GM21619 (cell line): Measurements from ENCODE around the gene OTUB2.

Source experiments
- ATAC-seq: cut with Tn5 transposase; IDR thresholded peaks from one replicate; pipeline ENCODE4 v1.9.1; 2021; ENCODE audit not compliant: unreplicated experiment

Gene OTUB2

DNA sequence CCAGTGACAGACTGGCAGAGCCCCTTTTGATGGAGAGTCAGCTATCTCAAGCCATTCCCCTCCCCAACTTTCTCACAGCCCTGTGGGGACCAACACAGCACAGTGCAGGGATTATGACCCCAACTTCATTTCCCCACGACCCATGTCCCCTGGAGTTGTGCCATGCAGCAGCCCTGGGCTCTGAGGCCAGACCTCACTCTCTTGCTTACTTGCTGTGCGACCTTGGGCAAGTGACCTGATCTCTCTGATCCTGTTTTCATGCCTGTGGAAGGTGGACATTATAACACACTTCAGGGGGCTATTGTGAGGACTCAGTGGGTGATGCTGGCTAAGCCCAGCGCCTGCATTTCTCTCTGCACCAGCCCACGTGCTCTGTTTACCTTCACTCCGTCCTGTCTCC lies 14.1 kb downstream of the OTUB2 start:
- no peak for ATAC-seq

DNA sequence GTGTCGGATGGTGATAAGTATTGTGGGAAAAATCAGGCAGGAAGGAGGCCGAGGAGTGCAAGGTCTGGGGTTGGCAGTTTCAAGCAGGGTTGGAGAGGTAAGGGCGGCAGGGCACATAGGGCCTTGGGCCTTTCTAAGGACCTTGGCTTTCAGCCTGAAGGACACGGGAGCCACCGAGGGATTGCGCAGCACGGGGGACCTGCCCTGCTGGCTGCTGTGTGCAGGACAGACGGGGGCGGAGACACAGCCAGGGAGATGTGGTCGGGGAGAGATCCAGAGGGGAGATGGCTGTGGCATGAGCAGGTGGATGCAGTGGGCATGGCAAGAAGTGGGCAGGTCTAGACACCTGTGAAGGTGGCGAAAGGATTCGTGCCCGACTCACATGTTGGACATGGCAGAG lies 14.7 kb downstream of the OTUB2 start:
- no peak for ATAC-seq

- ATAC-seq = no peak
These were observed 15.6 kb downstream of the OTUB2 start for GRCh38 chr14:94041551-94042346.

- ATAC-seq = no peak
These were observed 16.4 kb downstream of the OTUB2 start for GRCh38 chr14:94042433-94043091.

- ATAC-seq = no peak
These were observed 17.1 kb downstream of the OTUB2 start for GRCh38 chr14:94043111-94043755.

- ATAC-seq = no peak
These were observed 17.8 kb downstream of the OTUB2 start for GRCh38 chr14:94043756-94044475.

- ATAC-seq = no peak
These were observed 18.4 kb downstream of the OTUB2 start for GRCh38 chr14:94044476-94045091.

- ATAC-seq = no peak
These were observed 19.0 kb downstream of the OTUB2 start for GRCh38 chr14:94045101-94045500.

- ATAC-seq = no peak
These were observed 19.6 kb downstream of the OTUB2 start for GRCh38 chr14:94045563-94046345.

DNA sequence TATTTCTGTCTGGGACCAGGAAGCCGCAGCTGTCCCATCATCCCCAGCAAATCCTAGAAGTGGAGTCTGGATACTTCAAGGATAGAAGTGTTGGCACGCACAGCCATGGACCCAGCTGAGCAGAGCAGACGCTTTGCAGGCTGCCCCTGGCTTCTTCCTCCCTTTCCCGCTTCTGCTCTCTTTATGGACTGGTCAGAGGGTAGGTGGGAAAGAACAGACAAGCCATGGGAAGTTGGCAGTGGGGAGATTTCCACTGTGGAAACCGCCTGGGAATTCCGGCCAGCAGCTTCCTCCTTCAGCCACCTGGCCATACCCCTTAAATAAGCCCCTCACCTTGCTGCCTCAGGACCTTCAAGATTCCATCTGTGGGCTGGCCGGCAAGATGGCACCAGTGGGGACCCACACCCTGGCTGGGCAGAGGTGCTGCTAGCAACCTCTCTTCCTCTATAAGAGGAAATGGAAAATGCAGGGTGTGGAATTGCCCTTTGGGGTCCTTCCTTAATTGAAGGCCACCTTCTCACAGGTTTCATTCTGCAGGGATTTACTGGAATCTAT lies 20.6 kb downstream of the OTUB2 start:
- ATAC-seq = no peak

- no peak for ATAC-seq
These were observed 21.4 kb downstream of the OTUB2 start for GRCh38 chr14:94047581-94047980.

- ATAC-seq = no peak
These were observed 22.8 kb downstream of the OTUB2 start for GRCh38 chr14:94048691-94049624.

- no peak for ATAC-seq
These were observed 23.5 kb downstream of the OTUB2 start for GRCh38 chr14:94049625-94050023.

GRCh38 chr14:94050231-94050880 lies 24.2 kb downstream of the OTUB2 start:
- ATAC-seq = no peak

DNA sequence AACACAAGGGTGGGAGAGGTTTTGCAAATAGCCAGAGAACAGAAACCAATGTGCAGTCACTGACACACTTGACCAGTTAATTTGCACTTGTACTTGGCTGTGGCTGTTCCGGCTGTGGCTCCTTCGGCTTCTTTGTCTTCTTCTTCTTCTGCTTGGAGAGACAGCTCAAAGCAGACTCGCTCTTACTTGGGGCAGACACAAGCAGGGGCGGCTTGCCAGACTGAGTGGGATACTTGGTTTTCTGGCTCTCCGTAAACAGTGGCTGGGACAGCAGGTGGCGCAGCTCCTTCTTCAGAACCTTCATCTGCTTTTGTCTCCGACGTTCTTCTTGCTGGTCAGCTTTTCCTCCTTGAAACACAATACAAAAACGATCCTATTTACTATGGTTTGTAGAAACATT lies 25.0 kb downstream of the OTUB2 start:
- no peak for ATAC-seq

GRCh38 chr14:94051779-94052178 lies 25.6 kb downstream of the OTUB2 start:
- no peak for ATAC-seq

GRCh38 chr14:94052199-94052598 lies 26.1 kb downstream of the OTUB2 start:
- no peak for ATAC-seq

DNA sequence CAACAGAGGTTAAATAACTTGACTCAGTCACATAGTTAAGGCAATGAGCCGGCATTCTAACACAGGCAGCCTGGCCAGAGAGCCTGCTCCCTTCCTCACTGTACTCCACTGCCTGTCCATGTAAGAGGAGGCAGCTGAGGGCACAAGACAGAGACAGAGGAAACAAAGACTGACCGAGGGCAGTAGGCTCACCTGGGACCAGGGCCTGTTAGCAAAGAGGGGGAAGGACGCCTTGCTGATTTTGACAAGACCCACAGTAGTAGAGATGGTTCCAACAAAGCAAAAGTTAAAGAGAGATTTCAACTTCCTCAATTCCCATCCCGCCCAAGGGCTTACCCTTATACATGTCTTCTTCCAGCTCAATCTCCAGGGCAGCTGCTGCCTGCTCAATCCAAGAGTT lies 26.5 kb downstream of the OTUB2 start:
- ATAC-seq = no peak
